HG03135 (cell line): ENCODE measurements around the gene CHP2.

Source experiments
- ATAC-seq: cut with Tn5 transposase; IDR thresholded peaks from one replicate; pipeline ENCODE4 v1.9.1; 2021; ENCODE audit warnings: mild to moderate bottlenecking, moderate library complexity; ENCODE audit not compliant: unreplicated experiment

Gene CHP2

DNA sequence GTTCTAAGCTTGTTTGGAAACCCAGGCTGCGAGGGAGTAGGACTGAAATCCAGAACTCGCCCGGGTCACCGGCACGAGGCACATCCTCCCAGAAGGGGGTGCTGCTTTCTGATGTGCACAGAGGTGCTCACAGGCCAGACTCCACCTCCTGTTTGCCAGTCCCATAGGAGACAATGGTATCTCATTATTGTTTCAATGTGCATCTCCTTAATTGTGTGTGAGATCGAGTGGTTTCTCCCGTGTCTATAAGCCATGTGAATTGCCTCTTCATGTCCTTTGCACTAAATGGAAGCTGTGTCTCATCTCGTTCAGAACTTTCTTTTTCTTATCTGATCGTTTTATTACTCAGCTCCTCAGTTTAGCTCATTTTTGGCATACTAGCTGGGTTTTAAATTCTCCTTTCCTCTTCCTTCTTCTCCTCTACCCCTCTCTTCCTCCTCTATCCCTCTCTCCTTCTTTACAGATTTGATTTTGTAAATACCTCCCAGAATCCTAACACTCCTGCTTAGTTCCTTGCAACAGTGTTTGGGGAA is 48.8 kb downstream of the CHP2 start:
- peak; percentile 69 for ATAC-seq

DNA sequence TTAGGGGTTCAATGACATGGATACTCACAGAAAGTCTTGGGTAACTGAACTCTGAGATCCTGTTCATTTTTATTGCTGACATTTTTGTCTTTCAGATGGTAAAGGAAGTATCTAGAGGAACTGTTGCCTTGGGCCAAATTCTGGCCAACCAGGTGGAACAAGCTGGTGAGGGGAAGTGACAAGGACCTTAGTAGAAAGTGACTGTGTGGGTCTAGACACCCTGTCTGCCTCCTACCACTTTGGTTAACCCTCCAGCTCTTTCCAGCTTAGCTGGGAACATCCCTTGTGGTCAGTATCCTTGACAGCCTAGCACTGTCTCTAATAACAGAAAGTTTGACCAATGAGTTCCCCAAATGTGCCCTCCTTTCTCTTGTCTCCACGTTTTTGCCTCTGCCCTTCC is 52.2 kb downstream of the CHP2 start:
- ATAC-seq = no peak
